HG03103 (cell line): ENCODE measurements around the gene BORCS8.
A peak's percentile ranks its signal among the peaks of the same experiment; 100 is the strongest.
"Not testable (repeated sequence)": the region's sequence is repeated elsewhere in the genome, so short reads cannot be mapped to it uniquely, and the experiment has no call there.

Experiments used
- ATAC-seq: cut with Tn5 transposase; IDR thresholded peaks from one replicate; pipeline ENCODE4 v1.9.1; 2021; ENCODE audit warnings: low read depth; ENCODE audit not compliant: unreplicated experiment

The BORCS8 gene

DNA sequence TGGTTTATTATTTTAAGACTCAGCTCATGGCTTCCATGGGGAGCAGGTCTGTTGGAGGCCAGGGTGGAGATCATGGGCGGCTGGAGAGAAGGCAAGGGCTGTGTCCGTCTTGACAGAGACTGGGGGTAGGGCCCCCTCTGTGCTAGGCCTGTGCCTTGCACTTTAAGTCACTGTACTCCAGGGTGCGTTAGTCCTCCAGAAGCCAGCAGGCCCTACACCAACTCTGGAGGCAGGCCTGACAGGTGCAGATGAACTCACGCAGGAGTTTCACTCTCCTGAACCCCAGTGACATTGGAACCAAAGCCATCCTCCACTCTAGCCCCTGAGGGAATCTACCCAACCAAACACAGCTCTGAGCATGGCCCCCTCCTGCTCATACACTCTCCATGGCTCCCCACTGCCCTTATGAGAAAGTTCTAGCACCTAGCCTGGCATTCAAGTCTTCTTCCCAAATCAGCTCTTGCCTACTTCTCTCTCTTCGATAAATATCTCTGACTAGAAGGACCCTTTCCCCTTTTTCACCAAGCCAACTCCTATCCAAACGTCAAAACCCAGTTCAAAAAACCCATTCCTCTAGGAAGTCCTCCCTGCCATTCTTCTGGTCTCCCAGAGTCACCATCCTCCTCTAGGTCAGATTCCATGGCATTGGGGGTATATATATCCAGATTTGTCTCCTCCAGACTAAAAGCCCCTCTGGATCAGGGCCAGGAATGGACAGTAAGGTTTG, 37.0 kb downstream of the BORCS8 start:
- ATAC-seq = no peak

DNA sequence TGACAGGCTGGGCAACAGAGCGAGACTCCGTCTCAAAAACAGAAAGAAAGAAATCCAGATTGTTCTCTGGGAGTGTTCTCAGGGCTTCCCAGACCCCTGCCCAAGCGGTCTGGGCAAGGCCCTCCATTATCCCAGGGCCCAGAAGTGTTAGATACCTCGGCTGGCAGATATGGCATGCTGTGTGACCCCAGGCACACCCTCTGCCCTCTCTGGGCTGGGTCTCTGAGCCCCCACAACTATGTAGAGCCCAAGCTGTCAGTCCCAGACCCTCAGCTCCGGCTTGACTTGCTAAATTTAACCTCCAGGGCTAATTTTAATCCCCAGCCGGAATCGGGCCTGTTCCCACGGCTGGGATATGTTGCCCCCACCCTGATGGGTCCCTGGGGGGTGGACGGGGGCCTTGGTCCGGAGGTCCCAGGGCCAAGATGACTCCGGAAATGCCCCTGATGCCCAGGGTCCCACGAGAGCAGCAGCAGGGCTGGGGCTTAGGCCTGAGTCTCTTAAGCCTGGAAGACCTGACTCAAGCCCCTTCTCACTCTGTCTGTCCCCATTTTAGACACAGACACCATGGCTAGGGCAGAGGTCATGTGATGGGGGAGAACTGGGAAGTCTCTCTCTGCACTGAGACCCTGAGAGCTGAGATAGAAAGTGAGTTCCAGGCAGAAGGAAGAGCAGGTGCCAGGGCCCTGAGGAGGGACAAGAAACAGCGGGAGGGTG, 39.1 kb downstream of the BORCS8 start:
- ATAC-seq = no peak

DNA sequence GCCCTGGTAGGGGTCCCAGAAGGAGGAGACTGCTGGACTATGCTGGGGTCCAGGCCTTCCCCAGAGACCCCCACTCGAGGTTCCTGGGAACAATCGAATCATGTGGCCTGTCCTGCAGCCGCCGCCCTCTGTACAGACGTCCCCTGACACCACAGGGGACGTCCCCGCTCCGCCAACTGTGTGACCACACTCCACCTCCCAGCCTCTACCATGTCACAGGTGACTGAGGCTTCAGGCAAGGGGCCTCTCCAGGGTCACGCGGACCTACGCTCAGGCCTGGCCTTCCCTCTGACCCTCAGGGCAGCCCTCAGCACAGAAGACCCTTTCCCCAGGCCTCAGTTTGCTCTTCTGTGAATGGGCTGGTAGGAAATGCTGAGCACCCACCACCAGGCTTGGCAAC, 40.5 kb downstream of the BORCS8 start:
- ATAC-seq = no peak

DNA sequence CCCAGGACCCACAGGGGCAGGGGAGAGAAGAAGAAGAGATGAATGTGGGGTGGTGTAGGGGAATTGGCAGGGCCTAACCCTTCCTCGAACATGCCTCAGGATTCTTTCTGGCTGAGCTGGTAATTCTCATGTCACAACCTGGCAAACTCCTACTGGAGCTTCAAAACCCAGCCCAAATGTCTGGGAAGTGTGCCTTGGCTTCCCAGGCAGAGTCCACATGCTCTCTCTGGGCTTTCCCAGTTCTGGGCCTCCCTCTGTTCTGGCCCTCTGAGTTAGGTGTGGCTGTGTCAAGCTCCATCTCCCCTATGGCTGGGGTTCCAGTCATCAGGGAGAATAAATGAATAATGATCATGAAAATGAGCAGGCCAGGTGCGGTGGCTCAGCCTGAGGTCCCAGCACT, 42.5 kb downstream of the BORCS8 start:
- no peak for ATAC-seq

DNA sequence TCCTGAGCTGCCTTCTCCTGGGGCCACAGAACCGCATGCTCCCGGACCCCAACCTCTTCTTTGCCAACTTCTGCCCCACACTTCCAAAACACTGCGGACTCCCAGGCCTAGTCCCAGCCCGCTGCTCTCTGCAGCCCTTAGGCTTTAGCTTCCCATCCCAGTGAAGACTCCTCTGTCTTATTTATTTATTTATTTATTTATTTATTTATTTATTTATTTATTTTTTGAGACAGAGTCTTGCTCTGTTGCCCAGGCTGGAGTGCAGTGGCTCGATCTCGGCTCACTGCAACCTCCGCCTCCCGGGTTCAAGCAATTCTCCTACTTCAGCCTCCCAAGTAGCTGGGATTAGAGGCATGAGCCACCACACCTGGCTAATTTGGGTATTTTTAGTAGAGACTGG, 43.4 kb downstream of the BORCS8 start:
- not testable (repeated sequence) for ATAC-seq

DNA sequence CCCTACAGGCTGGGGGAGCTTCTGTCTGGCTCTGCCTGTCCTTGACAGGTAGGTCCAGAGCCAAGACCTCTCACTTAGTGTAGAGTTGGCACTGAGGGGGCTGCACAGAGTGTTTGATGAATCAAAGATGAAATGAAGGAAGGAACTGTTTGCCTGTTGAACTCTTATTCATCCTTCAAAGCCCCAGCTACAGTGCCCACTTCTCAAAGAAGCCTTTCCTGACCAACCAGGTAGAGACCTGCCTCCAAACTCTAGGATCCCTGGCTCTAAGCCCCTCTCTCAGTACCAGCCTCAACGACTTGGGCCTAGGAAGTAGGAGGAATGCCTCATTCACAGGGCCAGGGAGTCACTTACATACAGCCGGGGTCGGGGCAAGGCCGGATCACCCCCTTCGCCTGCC, 44.6 kb downstream of the BORCS8 start:
- ATAC-seq = no peak

DNA sequence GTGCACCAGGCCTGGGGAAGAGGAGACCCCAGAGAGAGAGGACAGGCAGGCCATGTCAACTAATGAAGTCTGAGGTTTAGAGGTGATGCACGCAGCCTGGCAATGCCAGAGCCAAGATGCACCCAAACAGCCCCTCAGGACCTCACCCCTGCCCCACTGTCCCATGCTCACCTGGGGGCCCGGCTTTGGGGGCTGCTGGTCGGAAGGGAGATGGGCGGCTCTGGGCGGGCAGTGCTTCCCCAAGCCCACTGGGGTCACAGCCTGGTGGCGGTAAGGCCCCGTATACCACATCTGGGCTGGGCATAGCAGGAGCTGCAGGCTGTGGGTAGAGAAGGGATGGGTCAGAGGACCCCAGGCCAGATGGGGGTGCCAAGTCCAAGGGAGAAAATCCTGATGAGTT, 45.1 kb downstream of the BORCS8 start:
- no peak for ATAC-seq

DNA sequence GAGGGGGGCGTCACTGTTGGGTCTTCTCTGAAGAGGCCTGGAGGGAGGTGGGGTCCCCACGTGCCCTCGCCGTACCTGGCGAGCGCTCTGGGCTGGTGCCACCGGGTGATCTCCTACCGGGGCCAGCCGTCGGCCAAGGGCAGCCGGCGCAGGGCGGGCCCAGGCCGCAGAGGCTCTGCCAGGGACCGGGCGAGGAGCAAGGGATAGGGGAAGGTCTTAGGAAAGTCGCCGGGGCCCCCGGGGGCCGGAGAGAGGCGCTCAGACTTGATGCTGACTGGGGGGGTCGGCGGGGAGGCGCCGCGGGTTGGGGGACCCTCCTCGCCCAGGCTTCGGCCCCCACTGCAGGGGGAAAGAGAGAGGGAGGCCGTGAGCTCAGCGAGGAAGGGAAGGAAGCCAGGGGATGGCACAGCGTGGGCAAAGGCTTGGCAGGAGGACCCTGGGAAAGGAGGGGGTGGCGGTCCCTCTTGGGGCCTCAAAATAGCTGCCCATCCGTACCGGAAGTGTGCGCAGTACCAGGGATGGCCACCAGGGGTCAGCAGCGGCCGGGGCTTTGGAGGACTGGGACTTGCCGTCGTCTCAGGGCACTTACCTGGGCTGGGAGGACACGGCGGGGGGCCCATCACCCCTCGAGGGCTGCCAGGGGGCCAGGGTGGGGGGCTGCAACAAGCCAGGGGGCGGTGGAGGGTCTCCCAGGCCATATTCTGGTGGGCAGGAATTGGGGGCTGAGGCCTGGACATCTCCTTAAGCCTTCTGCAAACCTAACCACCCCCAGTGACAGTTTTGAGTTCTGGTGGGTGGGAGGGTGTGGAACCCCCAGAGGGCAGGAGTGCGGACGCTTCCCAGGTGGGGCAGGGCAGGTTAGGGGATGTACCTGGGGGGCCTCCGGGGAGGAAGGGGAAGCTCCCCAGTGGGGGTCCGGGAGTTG, 46.0 kb downstream of the BORCS8 start:
- ATAC-seq = no peak

DNA sequence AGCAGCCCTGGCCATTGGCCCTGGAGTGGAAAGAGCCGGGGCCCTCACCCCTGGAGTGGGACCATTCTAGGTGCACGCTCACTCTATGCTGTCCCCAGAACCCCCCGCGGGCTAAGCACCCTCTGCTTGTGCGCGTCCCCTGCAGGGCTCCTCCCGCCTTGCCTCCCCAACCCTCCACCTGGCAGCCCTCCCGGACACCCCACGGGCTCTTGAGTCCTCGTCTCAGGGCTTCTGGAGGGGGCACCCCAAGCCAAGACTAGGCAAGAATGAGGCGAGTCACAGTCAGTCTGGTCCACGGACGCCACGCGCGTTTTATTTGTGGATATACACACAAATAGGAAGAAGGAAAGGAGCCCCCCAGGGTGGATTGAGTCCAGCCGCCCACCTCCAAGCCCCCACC, 46.7 kb downstream of the BORCS8 start:
- no peak for ATAC-seq

DNA sequence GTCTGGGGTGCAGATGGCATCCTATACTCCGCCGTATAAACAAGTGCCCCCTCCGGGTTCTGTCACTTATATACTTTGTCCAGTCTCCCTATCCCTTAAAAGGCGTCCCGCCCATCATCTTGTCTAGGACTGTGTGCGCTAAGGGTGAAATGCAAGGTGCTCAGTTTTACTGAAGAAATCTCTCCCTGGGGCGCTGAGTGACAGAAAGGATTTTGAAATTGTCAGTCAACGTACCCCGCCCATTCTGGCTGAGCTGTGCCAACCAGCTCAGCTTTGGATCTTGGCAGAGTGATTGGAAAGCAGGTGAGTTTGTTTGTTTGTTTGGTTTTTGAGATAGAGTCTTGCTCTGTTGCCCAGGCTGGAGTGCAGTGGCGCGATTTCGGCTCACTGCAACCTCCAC, 49.6 kb downstream of the BORCS8 start:
- no peak for ATAC-seq

DNA sequence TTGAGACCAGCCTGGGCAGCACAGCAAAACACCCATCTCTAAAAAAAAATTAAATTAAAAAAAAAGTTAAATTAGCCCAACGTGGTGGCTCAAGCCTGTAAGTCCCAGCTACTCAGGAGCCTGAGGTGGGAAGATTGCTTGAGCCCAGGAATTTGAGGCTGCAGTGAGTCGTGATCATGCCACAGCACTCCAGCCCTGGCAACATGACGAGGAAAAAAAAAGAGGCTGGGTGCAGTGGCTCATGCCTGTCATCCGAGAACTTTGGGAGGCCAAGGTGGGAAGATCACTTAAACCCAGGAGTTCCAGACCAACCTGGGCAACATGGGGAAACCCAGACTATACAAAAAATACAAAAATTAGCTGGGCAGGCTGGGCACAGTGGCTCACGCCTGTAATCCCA, 51.5 kb downstream of the BORCS8 start:
- no peak for ATAC-seq

DNA sequence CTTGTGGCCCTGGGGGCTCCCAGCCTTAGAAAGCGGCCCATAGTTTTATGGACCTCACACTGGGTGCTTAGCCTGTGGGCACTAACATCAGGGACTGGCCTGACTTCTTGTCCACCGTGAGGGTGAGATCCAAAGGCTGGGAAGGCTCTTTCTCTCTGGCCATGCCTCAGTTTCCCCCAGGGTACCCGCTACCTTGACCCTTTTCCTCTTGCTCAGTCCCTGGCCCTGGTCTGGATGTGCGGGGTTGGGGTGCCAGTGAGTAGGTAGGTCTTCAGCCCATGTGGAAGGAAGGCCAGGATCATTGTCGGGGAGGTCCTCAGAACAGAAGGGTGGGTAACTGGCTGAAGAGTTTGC, 52.1 kb downstream of the BORCS8 start:
- no peak for ATAC-seq

DNA sequence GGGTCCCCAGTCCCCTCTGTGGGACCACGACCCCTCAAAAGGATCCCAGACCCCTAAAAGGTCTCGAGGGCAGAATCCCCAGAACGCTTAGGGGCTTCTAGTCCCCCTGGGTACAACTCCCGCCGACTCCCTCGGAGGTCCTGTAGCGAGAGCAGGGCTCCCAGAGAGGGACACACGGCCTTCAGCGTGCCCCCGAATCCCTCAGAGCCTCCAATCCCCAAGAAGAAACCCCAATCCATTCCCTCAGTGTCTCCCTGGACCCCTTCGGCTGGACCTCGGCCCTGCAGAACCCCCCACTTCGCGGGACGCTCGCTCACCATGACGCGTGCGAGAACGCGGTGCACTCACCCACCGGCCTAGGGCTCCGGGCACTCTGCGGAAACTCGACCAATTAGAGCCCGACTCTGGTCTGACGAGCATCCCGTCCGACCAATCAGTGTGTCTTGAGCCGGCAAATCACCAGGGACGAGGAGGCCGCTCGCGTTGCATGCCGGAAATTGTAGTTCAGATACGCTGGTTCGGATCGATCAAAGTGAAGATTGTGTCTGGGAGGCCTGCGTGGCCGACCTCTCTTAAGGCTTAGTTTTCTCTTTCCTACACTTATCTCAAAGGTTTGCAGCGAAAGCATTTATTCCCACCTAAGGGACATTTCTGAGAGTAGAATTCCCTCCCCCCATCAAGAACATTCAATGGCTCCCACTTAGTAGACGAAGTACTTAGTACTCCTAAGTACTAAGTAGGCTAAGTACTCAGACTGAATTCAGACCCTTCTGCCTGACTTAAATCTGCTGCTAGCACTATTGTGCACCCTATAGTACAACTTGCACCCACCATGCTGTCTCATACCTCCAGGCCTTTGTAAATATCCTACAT, 53.6 kb downstream of the BORCS8 start, which contains the start of gene TMEM161A:
TSS of gene TMEM161A (minus strand) at position 370 of the 873 bp plus-strand sequence. CDS start at position 320, 50 bp downstream.
- ATAC-seq = peak; percentile 94

DNA sequence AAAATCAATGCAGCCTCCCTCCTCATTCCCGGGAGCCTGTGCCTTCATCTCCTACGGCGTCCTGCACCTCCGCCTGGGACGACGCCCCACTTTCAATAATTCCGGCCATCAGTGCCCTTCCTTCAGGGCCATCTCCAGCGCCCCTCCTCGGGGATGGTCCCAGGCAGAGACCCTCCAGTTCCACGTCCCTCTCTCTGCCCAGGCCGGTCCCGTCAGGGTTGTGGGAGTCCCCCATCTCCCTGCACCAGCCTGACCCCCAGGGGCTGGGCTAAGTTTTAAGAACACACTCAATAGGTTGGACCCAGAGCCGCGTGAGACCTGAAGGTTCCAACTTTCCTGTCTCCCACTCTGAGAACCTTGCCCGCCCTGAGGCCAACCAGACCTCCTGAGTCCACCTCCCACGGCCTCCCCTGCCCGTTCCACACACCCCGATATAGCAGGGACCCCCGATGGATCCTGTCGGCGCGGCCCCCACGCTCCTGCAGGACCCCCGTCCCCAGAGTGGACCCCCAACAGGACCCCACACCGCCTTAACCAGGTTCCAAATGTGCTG, 54.3 kb downstream of the BORCS8 start:
- no peak for ATAC-seq

DNA sequence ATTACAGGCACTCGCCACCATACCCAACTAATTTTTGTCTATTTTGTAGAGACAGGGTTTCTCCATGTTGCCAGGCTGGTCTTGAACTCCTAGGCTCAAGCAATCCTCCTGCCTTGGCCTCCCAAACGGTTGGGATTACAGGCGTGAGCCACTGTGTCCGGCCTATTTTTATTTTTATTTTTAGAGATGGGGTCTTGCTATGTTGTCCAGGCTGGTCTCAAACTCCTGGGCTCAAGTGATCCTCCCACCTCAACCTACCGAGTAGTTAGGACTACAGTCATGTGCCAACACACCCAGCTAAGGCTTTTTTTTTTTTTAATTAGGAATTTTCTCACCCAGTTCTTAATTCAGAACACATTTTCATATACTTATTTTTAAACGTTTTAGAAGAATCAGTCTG, 56.2 kb downstream of the BORCS8 start:
- not testable (repeated sequence) for ATAC-seq

DNA sequence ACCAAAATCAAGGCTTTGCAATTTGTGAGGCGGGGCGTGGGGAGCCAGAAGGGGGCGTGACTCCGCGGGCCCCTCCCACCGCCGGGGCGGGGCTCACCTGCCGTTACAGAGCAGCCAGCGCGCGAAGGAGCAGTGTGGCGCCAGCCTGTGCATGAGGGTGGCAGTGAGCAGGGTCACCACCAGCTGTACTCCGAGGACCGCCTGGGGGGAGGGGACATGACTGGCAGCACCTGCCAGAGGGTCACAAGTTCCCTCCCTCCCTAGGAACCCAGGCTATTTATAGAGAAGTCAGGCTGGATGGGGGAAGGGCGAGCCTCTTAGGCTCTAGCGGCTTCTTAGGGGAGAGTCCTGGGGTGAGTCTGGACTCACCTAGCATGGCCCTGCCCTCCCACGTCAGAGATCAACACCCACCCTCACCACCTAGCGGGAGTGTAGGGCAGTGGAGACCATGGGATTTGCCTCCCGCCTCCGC, 57.2 kb downstream of the BORCS8 start:
- ATAC-seq = no peak

DNA sequence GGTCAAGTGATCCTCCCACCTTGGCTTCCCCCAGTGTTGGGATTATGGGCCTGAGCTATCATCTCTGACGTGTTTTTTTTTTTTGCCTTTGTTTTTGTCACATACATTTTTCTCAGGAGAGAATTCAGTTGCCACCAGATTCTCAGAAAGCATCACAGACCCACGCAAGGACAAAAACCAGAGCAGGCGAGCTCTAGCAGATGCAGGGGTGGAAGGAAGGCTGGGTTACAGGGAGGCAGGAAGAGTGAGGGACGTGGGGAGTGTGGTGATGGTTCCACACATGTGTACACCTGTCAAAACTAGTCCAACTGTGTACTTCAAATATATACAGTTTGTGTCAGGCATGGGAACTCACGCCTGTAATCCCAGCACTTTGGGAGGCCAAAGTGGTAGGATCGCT, 58.0 kb downstream of the BORCS8 start:
- ATAC-seq = no peak

DNA sequence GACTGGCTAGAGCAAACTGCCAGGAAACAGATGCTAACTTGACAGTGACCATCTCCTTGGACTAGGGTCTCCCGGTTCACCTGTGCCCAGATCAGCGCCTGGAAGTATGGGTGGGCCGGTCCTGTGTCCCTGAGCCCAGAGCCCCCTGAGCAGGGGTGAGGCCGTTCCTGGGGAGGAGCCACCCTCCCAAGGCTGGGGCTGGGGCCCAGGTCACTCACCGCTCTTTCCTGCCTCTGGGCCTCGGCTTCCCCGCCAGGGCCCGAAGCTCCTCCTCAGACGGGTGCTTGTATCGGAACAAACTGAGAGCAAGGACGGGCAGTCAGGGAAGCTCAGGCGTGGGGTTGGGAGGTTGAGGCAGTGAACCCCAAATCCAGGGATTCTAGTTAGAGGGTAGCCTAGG, 59.0 kb downstream of the BORCS8 start:
- ATAC-seq = no peak

DNA sequence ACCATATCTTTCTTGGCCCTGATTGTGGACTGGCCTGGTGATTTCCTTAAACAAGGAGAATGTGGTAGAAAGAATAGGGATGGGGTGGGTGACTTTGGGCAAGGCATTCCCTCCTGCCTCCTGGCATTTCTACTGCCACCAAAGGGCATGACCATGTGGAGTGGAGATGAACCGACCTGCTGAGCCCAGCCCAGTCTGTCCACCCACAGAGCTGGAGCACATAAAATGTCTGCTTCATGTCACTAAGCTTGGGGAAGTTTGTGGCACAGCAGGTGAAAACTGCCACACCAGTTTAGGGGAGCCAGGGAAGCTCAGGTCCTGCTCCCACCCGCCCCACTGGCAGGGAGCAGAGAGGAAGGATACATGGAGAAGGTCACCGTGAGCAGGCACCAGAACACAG, 60.0 kb downstream of the BORCS8 start:
- ATAC-seq = no peak
